ENCODE results near the gene JARID2.

Gene JARID2

GRCh38 chr6:15218401-15218800 is 27.5 kb upstream of the JARID2 start:
- in situ Hi-C loops (cut with MboI; ENCODE audit: low pct_unique_long_range_greater_than_20kb, low sequenced_read_pairs, unreplicated experiment), result no loop called here
- TF ChIP-seq CTCF (IDR thresholded peaks at IDR 0.05; ENCODE audit: extremely low read depth, insufficient read depth, missing control alignments), result no peak
- DNase-seq (ENCODE audit: low spot score), result no peak

GRCh38 chr6:15220062-15220461 is 25.8 kb upstream of the JARID2 start:
- in situ Hi-C loops (cut with MboI; ENCODE audit: low pct_unique_long_range_greater_than_20kb, low sequenced_read_pairs, unreplicated experiment), result no loop called here
- no peak for TF ChIP-seq CTCF (IDR thresholded peaks at IDR 0.05; ENCODE audit: extremely low read depth, insufficient read depth, missing control alignments)
- no peak for DNase-seq (ENCODE audit: low spot score)

- in situ Hi-C loops (cut with MboI; ENCODE audit: low pct_unique_long_range_greater_than_20kb, low sequenced_read_pairs, unreplicated experiment), result loop anchor here (25.0 kb wide), 1 partner anchor 1016 kb away; no protein-coding TSS in a partner anchor
- TF ChIP-seq CTCF (IDR thresholded peaks at IDR 0.05; ENCODE audit: extremely low read depth, insufficient read depth, missing control alignments), result no peak
- no peak for DNase-seq (ENCODE audit: low spot score)
Measured at GRCh38 chr6:15227827-15228318, 18.0 kb upstream of the JARID2 start.

GRCh38 chr6:15230827-15231226 is 15.0 kb upstream of the JARID2 start:
- in situ Hi-C loops (cut with MboI; ENCODE audit: low pct_unique_long_range_greater_than_20kb, low sequenced_read_pairs, unreplicated experiment), result loop anchor here (25.0 kb wide), 1 partner anchor 1019 kb away; no protein-coding TSS in a partner anchor
- no peak for TF ChIP-seq CTCF (IDR thresholded peaks at IDR 0.05; ENCODE audit: extremely low read depth, insufficient read depth, missing control alignments)
- DNase-seq (ENCODE audit: low spot score), result no peak

GRCh38 chr6:15232836-15233510 is 12.9 kb upstream of the JARID2 start:
- no peak for DNase-seq (ENCODE audit: low spot score)
- TF ChIP-seq CTCF (IDR thresholded peaks at IDR 0.05; ENCODE audit: extremely low read depth, insufficient read depth, missing control alignments), result no peak
- in situ Hi-C loops (cut with MboI; ENCODE audit: low pct_unique_long_range_greater_than_20kb, low sequenced_read_pairs, unreplicated experiment), result loop anchor here (25.0 kb wide), 1 partner anchor 1021 kb away; no protein-coding TSS in a partner anchor

GRCh38 chr6:15234068-15234758 is 11.7 kb upstream of the JARID2 start:
- in situ Hi-C loops (cut with MboI; ENCODE audit: low pct_unique_long_range_greater_than_20kb, low sequenced_read_pairs, unreplicated experiment), result loop anchor here (25.0 kb wide), 1 partner anchor 1022 kb away; no protein-coding TSS in a partner anchor
- no peak for TF ChIP-seq CTCF (IDR thresholded peaks at IDR 0.05; ENCODE audit: extremely low read depth, insufficient read depth, missing control alignments)
- no peak for DNase-seq (ENCODE audit: low spot score)
